Measurements from ENCODE around the gene ETFB.

Gene ETFB

DNA sequence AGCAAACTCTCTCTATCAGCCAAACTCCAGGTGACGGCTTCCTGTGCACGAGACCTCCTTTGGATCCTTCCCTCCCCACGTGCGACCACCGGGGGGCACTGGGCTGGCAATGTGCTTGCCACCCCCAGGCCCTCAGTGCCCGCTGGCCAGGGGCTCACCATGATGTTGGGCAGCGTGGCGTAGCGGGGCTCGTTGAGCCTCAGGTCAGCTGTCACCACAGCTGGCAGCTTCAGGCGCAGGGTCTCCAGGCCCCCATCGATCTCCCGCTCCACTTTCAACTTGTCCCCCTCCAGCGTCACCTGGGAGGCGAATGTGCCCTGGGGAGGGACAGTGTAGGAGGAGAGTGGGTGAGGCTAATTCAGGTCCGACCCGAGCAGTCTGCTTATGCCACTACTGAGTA is 19.4 kb downstream of the ETFB start:
- no peak for DNase-seq

DNA sequence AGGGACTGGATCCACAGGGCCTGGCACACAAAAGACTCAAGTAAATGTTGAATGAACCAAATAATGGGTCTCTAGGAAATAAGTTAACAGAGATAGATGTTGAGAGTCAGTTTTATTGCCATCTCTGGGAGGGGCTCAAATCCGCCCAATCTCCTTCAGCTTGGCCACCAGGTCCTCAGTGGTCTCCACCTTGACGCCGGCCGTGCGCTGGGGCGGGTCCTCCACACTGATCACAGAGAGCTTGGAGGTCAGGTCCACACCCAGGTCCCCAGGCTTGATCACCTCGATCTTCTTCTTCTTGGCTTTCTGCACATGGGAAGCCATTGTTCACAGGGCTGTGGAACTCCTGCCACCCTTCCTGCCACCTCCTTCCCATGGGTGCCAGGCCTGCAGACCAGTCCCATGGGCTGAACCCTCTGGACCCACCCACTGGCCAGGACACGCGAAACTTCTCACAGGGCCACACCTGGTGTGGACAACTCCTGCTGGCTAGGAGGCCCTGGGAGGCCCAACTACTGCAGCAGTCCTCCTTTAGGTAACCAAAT is 21.0 kb downstream of the ETFB start:
- DNase-seq, result no peak

DNA sequence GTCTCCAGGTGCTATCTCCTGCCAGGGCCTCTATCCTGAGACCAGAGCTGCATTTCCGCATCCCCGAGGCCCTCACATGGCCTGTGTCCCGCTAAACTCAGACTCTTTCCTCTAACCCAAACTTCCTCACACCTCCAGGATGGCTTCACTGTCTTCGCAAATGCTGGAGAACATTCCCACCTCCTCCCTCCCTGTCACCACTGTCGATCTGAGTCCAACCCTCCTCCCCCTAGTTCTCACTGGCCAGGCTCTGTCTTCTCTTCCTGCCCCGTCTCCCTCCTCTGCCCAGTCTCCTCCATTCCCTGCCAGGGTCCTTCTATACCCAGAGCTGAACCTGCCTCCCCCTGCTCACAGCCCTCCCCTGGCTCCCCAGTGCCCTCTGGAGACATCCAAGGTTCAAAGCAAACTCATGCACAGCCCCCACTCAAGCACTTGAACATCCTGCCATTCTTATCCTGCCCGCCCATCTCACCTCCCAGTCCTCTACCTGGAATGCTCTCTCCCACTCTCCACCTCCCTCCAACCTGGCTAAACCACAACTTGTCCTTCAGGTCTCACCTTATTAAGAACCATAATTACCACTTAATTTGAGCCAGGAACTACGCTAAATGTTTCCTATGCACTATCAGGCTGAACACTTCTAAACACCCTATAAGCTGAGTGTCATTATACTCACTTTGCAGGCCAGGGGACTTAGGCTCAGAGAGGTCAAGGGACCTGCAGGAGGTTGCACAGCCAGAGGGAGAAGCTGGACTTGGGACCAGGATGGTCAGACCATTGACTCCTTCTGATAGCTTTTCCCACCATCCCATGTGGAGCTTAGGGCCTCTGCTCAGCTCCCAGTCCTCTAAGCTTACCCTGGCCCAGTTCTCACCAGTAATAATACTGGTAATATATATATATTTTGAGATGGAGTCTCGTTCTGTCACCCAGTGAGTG is 23.3 kb downstream of the ETFB start:
- DNase-seq, result no peak

DNA sequence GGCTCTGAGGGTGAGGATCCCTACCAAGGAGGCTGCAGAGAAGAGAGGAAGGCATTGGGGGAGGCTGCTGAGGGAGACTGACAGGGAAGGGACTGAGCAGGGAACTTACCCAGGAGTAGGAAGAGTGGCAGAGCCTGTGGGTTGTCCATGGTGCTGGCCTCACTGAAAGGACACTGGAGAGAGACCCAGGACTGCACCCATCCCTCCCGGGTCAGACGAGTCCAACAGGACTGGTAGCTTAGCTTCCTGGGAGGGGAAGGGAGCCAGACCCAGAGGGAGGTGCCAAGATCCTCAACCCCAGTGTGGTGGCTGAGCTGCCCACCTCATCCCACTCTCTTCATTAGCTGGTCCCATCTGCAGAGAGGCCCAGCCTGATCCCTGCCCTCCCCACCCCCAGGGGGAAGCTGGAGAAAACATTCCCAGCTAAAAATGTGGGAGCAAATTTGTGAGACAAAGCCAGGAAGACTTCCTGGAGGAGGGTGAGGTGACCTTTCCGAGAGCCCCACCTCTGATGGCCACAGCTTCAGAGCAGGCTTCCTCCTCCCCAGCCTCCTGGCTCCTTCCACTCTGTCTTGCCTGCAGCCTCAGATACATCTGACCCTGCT is 24.1 kb downstream of the ETFB start, which contains the start of gene VSIG10L:
Gene VSIG10L (minus strand): TSS at position 164 of the 605 bp plus-strand sequence. CDS start 15 bp downstream, at position 149.
- DNase-seq, result no peak

DNA sequence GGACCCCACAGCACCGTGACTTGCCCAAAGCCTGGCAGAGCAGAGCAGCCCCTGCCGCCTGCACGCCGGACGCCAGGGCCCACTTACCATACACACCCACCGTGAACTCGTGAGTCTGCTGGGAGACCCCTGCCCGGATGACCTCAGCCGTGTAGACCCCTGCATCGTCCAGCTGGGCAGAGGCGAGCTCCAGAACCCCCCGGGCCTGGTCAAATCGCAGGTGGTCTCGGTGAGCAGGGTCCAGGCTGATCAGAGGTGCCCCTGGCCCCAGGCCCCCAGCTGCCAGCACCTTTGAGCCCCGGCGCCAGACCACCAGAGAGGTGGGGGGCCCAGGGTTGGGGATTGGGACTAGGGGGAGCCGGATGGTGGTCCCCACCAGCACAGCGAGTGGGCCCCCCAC is 25.1 kb downstream of the ETFB start:
- DNase-seq, result no peak

DNA sequence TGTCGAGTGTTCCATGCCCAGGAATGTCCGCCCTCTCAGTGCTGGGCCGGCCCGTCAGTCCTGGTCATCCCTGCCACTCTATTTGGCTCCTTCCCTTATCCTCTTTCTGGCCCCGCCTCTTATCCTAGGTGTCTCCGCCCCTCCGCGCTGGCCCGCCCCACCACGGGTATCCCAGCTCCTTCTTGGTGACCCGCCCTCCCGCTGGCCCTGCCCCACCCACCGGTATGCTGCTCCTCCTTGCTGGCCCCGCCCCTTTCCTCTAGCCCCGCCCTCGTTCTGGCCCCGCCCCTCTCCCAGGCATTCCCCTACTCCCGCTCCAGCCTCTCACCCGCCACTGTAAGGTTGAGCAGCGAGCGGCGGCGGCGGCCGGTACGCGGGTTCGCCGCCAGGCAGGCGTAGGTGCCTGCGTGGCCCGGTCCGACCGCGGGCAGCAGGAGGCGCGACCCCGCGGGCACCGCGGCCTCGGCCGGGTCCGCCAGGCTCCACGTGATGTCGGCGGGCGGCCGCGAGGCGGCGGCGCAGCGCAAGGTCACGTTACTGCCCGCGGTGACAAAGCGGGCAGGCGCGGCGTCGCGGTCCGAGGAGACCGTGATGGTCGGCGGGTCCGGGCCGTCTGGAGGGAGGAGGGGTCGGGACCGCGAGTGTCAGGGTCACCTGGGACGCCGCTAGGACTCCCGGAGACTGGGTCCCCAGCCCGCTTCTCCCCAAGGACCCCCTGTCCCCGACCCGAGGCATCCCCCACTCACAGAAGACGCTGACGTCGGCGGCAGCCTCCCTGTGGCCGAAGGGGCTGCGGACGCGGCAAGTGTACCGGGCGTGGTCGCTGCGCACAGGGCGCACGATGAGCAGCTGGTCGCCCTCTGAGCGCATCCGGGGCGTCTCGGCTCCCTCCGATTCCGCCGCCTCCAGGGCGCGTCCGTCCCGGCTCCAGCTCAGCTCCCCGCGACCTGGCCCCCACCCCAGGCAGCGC is 26.2 kb downstream of the ETFB start:
- DNase-seq, result peak; percentile 77

DNA sequence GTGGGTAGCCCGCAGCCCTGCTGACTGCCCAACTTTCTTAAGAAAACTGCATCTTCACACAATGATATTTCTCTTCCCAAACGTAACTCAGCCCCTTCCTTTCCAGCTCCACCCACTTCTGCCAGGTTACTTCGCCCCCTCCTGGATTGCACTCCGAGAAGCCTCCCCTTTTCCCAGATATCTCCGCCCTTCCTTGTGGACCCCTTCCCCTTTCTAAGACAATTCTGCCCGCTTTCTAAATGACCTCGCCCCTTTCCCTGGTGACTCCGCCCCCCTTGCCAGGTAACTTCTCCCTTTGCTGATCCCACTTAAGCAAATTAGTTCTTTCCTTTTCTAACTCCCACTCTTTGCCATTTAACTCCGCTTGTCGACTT is 26.9 kb downstream of the ETFB start:
- DNase-seq, result no peak

DNA sequence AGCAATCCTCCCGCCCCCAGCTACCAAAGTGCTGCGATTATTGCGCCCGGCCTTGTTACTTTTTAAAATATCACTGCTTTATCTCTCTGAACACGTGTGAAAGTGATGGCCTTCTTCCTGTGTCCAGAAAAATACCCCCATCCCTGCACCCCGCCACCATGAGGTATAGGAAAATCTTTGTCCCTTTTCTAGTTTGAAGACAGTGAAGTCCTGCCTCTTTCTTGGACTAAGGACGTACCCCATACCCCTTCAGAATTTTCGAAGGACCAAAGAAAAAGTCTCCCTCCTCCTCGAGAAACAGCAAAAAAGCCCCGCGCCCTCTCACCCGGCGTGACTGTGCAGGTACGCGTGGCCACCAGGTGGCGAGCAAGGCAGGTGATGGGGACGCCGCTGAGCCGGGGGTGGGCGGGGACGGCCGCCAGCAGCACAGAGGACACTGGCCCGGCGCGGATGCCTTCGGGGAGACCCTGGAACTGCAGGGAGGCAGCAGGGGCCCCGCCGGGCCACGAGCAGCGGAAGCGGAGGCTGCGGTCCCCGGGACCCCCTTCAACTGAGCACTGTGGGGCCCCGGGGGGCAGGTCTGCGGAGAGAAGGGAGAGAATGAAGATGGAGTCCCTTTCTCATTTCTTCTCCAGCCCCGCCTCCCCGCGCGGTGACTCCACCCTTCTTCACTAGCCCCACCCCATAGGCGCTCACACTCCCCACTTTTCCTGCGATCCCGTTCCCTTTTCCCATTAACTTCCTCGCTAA is 27.4 kb downstream of the ETFB start:
- peak; percentile 16 for DNase-seq

DNA sequence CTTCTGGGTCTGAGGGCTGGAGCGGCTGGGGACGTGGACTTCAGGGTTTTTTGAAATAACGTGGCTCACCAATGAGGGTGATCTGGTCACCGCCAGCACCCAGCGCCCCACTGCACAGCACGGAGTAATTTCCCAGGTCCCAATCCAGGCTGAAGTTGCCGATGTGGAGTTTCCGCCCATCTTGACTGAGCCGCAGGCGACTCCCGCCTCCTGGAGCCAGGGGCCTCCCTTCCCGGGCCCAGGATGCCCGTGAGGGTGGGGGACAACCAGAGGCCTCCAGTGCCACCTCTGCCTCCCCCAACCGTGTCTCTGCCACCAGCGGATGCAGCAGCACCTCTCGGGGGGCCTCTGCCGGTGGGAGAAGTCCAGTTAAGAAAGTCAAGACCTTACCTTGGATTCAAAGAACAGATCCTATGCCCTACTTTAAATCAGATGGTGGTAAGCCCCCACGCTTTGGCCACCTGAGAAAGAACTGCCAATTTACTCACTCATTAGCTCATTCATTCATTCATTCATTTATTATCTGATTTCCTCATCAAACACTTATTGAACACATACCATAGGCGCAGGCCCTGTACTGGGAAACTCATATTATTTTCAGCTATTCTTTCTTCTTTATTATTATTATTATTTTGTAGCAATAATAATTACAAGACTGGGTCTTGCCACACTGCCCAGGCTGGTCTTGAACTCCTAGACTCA is 28.2 kb downstream of the ETFB start:
- DNase-seq, result no peak

DNA sequence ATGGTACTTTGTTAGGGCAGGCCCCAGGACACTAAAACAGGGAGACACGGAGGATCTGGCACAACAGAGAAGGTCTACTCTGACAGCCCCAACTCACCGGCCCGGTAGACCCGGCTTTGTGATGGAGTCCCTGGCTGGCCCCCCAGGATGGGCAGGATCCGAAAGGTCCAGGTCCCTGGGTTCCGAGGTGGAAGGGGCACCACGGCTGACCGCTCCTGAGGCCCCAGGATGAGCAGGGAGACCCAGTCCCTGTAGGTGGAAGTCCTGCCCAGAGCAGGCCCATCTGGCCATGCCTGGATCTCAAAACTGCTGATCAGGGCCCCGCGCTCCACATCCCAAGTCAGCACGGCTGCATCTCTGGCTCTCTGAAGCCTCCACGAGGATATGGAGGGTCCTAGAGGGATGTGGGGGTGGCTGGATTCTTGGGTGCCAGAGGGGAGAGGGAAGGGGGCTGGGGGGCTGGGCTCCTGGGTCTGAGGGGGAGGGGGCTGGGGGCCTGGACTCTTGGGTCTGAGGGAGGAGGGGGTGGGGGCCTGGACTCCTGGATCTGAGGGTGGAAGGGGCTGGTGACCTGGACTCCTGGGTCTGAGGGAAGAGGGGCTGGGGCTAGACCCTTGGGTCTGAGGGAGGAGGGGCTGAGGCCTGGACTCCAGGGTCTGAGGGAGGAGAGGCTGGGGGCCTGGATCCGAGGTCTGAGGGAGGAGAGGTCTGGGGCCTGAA is 28.9 kb downstream of the ETFB start:
- DNase-seq, result no peak

DNA sequence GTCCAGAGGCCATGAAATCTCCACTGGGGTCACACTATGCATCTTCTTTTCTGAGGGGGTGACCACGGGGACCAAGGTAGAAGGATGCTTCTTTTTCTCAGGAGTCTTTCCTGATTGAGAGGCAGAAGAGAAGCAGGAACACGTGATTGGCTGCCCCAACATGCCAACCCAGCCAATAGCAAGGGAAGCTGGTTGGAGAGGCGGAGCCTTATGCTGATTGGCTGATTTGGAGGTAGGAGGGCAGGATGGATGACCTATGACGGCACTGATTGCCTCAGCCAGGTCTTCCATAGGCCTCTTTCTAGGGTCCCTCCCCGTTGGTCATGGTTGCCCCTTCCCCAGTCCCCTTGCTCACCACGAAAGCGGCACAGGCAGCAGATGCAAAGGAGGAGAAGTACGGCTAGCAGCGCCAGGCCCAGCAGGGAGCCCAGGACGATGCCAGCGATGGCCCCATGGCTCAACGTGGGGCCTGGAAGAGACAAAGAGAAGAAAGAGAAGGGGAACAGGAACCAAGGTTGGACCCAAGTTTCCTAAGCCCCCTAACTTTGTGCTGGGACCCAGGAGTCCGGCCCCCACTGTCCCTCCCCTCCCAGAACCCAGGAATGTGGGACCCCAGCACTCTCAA is 32.2 kb downstream of the ETFB start:
- DNase-seq, result no peak

DNA sequence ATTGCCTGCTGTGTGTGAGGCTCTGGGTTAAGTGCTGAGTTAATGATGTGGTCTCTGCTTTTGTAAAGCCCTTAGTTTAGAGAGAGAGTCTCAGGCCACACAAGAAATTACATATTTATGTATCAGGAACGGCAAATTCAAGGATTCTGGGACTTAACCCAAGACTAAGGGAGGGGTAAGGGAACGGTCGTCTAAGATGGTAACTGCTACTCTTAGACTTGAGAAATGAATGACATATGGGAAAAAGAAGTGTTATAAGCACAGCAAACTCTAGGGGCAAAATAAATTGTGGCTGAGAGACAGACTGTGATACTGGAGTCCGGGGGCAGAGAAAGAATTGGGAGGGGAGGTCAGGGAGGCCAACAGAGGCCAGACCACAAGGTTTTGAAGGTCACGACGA is 34.5 kb downstream of the ETFB start:
- DNase-seq, result no peak

DNA sequence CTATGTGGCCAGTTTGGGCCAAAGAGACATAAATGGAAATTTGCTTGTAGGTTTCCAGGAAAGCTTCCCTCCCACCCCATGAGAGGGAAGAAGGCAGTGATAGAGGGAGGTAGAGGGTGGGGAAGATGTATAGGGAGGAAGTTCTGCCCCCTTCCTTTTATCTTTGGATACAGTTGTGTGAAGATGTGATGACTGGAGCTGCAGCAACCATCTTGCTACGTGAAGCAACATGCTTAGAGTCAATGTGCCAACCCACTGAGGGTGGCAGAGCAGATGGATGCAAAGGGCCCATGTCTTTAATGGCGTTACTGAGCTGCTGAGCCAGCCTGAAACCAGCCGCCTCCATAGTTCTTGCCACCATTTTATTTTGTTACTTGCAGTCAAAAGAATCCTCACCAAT is 35.0 kb downstream of the ETFB start:
- no peak for DNase-seq

DNA sequence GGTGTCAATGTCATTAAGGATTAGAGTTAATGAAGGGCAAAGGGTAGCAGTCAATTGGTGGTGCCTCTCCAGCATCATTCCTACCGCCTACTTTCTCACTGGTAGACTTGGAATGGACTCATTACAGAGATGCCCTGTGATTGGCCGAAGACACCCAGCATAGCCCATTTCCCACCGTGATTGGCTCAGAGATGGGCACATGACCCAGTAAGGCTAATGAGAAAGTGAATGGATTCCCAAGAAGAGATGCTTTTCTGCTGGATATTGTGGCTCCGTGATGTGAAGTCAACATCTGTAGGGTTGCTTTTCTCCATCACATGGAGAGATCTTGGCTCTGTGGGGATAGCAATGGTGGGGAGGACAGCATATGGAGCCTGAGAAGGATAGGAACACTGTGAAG is 35.8 kb downstream of the ETFB start:
- no peak for DNase-seq

DNA sequence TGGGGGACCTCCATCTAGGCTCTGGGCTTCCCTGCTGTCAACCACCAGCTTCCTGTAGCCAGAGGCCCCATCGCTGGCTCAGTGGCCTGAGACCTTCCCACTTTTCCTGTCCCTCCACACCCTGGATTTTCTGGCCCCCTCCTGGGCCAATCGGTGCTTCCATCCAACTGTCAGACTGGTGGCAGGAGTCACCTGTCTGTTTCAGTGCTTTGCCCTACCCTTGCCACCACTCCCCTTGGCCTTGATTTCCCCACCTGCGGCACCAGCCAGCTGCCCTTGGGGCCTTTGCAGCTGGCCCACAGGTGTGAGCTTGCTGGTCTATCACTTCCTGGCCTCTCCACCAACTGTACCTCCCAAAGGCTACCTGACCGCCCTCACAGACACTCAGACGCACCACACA is 36.8 kb downstream of the ETFB start:
- DNase-seq, result no peak

DNA sequence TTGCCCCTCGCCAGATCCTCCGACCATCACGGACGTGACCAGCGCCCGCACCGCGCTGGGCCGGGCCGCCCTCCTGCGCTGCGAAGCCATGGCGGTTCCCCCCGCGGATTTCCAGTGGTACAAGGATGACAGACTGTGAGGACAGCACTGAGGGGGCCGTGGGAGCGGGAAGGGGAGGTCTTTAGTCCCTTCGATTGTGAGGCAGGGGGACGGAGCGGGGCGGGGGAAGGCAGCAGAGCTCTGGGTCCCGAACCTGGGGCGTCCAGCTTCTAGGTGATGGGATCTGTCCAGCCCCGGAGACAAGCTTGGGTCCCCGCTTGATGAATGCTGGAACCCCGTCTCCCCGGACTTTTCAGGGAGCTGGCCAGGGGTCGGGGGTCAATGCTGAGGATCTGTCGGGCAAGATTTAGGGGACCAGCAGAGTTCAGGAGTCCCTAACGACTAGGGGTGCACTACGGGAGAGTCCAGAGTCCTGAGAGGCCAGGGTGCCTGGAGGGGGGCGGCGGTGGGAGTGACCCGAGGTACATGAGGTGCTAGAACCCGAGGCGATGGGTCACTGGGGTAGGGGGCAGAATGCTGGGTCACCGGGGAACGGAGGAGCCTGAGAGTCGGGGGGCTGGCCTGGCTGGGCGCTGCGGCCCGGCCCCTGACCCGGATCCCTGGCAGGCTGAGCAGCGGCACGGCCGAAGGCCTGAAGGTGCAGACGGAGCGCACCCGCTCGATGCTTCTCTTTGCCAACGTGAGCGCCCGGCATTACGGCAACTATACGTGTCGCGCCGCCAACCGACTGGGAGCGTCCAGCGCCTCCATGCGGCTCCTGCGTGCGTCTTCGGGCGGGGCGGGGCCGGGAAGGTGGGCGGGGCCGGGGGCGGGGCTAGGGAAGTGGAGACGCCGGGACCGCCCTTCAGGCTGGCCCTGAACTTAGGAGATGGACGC is 38.9 kb downstream of the ETFB start:
- no peak for DNase-seq

DNA sequence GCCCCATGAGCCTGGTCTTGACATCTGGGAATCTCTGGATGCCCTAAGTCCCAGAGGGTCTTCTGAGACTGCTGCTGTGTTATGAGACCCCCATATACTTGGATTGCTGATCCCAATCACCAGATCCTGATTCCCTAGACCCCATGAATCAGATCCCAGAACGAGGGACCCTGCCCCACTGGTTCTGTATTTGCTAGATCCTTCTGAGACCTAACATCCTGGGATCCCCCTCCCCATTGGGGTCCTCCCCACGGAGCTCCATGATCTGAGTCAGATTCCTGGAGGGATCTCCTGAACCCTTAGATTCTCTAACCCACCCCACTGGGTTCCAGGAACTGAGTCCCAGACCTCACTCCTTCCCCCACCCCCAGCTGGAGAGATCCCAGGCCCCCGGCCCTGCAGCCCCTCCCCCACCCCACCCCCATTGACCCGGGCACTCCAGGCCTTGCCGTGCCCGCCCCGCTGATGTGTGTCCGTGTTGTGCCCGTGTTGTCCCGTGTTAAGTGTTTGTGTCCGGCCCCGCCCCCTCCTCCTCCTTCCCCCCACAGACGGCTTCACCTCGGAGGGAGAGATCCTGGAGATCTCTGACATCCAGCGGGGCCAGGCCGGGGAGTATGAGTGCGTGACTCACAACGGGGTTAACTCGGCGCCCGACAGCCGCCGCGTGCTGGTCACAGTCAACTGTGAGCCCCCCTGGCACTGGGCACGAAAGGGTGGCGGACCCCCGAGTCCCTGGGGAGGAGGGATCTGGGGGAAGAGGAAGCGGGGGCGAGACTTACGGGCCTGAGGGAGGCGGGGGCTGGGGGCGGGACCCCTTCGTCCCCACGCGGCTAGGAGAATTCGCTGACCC is 39.7 kb downstream of the ETFB start:
- no peak for DNase-seq
